Choroid plexus epithelial cell (primary cell): ENCODE measurements around the gene KNDC1.

Source experiments
- DNase-seq: peaks from one replicate; pipeline ENCODE4 v3.0.0-alpha.2; 2010; ENCODE audit warnings: low read depth
- H3K4me3 ChIP-seq: 2 replicates; pipeline ENCODE4 v1.5.1; 2011; ENCODE audit warnings: low read depth, mild to moderate bottlenecking, control low read depth, low read length, moderate library complexity
- CTCF ChIP-seq: conservative IDR thresholded peaks from 2 replicates; pipeline ENCODE4 v1.5.1; 2011; ENCODE audit warnings: low read depth, mild to moderate bottlenecking, control low read depth, inconsistent platforms, low read length, moderate library complexity

KNDC1 gene

GRCh38 chr10:133121479-133121878 is 38.5 kb upstream of the KNDC1 start:
- no peak for DNase-seq
- no peak for TF ChIP-seq CTCF
- no peak overlapping the region for H3K4me3 ChIP-seq

- DNase-seq = no peak
- TF ChIP-seq CTCF = no peak
- no peak overlapping the region for H3K4me3 ChIP-seq
Observed at GRCh38 chr10:133122171-133122935, 37.7 kb upstream of the KNDC1 start.

GRCh38 chr10:133123050-133123745 is 36.8 kb upstream of the KNDC1 start:
- H3K4me3 ChIP-seq = no peak overlapping the region
- no peak for DNase-seq
- no peak for TF ChIP-seq CTCF

GRCh38 chr10:133123746-133124356 is 36.2 kb upstream of the KNDC1 start:
- TF ChIP-seq CTCF = no peak
- H3K4me3 ChIP-seq = no peak overlapping the region
- DNase-seq = no peak

GRCh38 chr10:133124357-133125211 is 35.4 kb upstream of the KNDC1 start:
- peak; percentile 16 for DNase-seq
- peak; percentile 46 for TF ChIP-seq CTCF
- no peak overlapping the region for H3K4me3 ChIP-seq

GRCh38 chr10:133125901-133126300 is 34.1 kb upstream of the KNDC1 start:
- TF ChIP-seq CTCF = no peak

More at GRCh38 chr10:133125901-133126300, 34.1 kb upstream of the KNDC1 start:
- DNase-seq = no peak
- no peak overlapping the region for H3K4me3 ChIP-seq
